IPS-15b (cell line): ENCODE results near the gene NADK.
A peak's percentile ranks its signal among the peaks of the same experiment; 100 is the strongest.

Source experiments
- H3K27me3 ChIP-seq: one replicate; pipeline ENCODE4 v1.6.1; 2013; ENCODE audit warnings: low read length; ENCODE audit not compliant: control insufficient read depth, insufficient read depth
- H3K36me3 ChIP-seq: one replicate; pipeline ENCODE4 v1.6.1; 2013; ENCODE audit warnings: low read length; ENCODE audit not compliant: control insufficient read depth, insufficient read depth
- H3K4me1 ChIP-seq: one replicate; pipeline ENCODE4 v1.6.1; 2013; ENCODE audit warnings: mild to moderate bottlenecking, low read length; ENCODE audit not compliant: control insufficient read depth, insufficient read depth
- H3K4me3 ChIP-seq: one replicate; pipeline ENCODE4 v1.5.1; 2013; ENCODE audit warnings: low read depth, low read length
- H3K9ac ChIP-seq: one replicate; pipeline ENCODE4 v1.6.1; 2013; ENCODE audit warnings: low read depth, mild to moderate bottlenecking, low read length
- H3K9me3 ChIP-seq: one replicate; pipeline ENCODE4 v1.6.1; 2013; ENCODE audit warnings: mild to moderate bottlenecking, low read length; ENCODE audit not compliant: control insufficient read depth, insufficient read depth

Gene NADK

GRCh38 chr1:1758692-1759455 is 19.4 kb downstream of the NADK start:
- peaks cover 65% of the 10 kb centered on the region for H3K36me3 ChIP-seq
- peak overlapping the region; percentile 3 for H3K9ac ChIP-seq
- H3K27me3 ChIP-seq: no peaks in the 10 kb centered on the region
- H3K9me3 ChIP-seq: no peaks in the 10 kb centered on the region
- H3K4me3 ChIP-seq: no peak overlapping the region
- H3K4me1 ChIP-seq: no peaks in the 10 kb centered on the region

DNA sequence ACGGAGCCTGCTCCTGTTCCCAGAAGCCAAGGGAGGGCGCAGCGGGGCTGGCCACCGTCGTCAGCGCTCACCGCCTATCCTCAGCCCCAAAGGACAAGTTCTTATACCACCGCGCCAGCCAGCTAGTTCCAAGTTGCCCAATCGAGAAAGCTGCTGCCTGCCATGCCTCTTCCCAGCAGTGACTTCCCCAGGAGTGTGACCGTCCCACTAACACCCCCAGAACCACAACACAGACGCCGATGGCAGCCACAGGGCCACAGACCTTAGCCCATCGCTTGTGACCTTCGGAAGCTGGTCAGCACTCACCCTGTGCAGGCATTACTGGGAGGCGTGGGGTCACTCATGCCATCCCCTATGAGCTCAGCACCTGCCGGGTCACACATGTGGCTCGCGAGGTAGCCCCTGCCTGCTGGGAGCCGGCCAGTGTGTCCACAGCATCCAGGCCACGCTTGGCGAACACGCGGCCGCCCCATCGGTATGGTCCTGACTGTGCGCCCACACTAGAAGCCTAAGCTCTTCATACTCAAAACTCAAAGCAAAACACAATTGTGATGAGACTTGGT is 20.1 kb downstream of the NADK start:
- H3K9ac ChIP-seq: no peak overlapping the region

DNA sequence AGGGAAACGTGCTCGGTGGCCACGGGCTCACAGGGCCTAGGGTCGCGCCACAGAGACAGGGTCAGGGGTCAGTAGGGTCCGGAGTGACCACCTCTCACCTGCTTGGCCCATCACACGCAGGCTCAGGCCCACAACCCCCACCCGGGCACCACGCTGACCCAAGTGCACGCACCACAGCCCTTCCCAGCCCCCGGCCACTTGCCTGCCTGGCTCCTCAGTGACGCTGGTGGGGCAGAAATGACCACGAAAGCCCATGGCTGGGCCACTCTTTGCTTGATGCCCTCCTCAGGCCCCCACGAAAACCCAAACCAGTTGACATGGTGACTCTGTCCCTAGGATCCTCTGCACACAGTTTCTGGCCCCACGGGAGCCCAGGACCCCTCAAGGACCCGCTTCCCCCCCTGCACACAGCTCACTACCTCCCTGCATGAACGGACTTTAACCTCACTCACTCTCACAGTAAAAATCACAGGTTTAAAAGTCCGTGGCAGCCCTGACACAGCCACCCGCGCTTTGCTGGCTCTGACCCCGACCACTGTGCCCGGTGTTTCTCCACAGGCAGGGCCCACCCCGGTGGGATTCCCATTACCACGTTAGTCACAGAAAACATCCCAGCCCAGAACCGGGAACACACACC is 20.7 kb downstream of the NADK start:
- Histone ChIP-seq H3K9me3 (no peaks in the 10 kb centered on the region), H3K4me1 (no peaks in the 10 kb centered on the region), H3K36me3 (peaks cover 72% of the 10 kb centered on the region), H3K27me3 (no peaks in the 10 kb centered on the region), H3K9ac (no peak overlapping the region), H3K4me3 (no peak overlapping the region)

More for the DNA sequence above, 20.1 kb downstream of the NADK start:
- no peaks in the 10 kb centered on the region for H3K27me3 ChIP-seq
- H3K4me1 ChIP-seq: no peaks in the 10 kb centered on the region
- peaks cover 72% of the 10 kb centered on the region for H3K36me3 ChIP-seq
- H3K9me3 ChIP-seq: no peaks in the 10 kb centered on the region
- no peak overlapping the region for H3K4me3 ChIP-seq

GRCh38 chr1:1756661-1757421 is 21.4 kb downstream of the NADK start:
- Histone ChIP-seq H3K9ac (no peak overlapping the region), H3K4me3 (no peak overlapping the region), H3K9me3 (no peaks in the 10 kb centered on the region), H3K4me1 (no peaks in the 10 kb centered on the region), H3K36me3 (peaks cover 71% of the 10 kb centered on the region), H3K27me3 (no peaks in the 10 kb centered on the region)

GRCh38 chr1:1755852-1756251 is 22.4 kb downstream of the NADK start:
- Histone ChIP-seq H3K9me3 (no peaks in the 10 kb centered on the region), H3K9ac (no peak overlapping the region), H3K4me1 (no peaks in the 10 kb centered on the region), H3K27me3 (no peaks in the 10 kb centered on the region), H3K36me3 (peaks cover 61% of the 10 kb centered on the region), H3K4me3 (no peak overlapping the region)

DNA sequence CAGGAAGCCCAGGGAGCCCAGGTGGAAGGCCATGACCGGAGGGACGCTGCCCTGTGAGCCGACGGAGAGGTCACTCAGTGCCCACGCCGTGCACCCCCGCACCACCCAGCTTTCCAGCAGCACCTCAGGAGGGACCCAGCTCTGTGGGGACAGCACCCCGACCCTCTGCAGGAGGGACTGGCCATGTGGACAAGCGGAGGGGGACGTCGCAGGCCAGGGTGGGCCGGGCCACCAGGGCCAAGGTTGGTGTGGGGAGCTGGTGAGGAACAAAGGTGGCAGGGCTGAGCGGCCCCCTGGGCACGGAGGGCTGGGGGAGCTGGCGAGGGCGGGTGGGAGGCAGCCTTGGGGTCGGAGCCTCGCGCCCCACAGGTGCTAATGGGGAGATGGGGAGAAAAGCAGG is 22.8 kb downstream of the NADK start:
- Histone ChIP-seq H3K36me3 (peaks cover 58% of the 10 kb centered on the region), H3K4me3 (no peak overlapping the region), H3K9ac (no peak overlapping the region), H3K9me3 (no peaks in the 10 kb centered on the region), H3K4me1 (no peaks in the 10 kb centered on the region), H3K27me3 (no peaks in the 10 kb centered on the region)

DNA sequence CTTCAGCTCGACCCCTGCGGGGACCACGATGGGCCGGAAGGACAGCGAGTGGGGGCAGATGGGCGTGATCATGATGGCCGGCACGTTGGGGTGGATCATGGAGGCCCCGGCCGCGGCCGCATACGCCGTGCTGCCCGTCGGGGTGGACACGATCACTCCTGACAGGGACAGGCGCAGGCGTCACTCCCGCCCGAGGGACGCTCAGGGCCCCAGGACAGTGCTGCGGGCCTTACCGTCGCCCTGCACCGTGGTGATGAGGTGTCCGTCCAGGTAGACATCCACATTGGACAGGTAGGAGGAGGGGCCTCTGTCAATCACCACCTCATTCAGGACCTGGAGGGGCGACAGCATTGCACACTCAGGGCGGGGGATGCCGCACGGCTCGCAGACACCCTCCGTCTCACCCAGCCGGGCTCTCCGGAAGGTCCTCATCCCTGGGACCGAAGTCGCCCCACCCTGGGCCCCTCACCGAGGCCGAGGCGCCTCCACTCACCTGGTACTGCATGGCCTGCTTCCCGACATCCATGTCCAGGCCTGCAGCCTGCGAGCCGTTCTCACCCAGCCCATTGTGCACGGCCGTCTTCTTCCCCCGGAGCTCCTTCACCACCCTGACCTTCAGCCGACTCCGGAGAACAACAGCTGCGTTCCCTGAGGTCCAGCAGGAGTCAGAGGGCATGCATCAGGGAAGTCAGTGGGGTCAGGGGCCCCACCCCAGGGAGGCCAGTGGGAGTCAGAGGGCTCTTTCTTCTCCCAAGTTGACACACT is 24.0 kb downstream of the NADK start:
- Histone ChIP-seq H3K9ac (no peak overlapping the region), H3K4me1 (no peaks in the 10 kb centered on the region), H3K36me3 (peaks cover 48% of the 10 kb centered on the region), H3K27me3 (no peaks in the 10 kb centered on the region), H3K4me3 (no peak overlapping the region), H3K9me3 (no peaks in the 10 kb centered on the region)

GRCh38 chr1:1753607-1754005 is 24.7 kb downstream of the NADK start:
- Histone ChIP-seq H3K9ac (no peak overlapping the region), H3K9me3 (no peaks in the 10 kb centered on the region), H3K4me3 (no peak overlapping the region), H3K4me1 (no peaks in the 10 kb centered on the region), H3K36me3 (peaks cover 42% of the 10 kb centered on the region), H3K27me3 (no peaks in the 10 kb centered on the region)

DNA sequence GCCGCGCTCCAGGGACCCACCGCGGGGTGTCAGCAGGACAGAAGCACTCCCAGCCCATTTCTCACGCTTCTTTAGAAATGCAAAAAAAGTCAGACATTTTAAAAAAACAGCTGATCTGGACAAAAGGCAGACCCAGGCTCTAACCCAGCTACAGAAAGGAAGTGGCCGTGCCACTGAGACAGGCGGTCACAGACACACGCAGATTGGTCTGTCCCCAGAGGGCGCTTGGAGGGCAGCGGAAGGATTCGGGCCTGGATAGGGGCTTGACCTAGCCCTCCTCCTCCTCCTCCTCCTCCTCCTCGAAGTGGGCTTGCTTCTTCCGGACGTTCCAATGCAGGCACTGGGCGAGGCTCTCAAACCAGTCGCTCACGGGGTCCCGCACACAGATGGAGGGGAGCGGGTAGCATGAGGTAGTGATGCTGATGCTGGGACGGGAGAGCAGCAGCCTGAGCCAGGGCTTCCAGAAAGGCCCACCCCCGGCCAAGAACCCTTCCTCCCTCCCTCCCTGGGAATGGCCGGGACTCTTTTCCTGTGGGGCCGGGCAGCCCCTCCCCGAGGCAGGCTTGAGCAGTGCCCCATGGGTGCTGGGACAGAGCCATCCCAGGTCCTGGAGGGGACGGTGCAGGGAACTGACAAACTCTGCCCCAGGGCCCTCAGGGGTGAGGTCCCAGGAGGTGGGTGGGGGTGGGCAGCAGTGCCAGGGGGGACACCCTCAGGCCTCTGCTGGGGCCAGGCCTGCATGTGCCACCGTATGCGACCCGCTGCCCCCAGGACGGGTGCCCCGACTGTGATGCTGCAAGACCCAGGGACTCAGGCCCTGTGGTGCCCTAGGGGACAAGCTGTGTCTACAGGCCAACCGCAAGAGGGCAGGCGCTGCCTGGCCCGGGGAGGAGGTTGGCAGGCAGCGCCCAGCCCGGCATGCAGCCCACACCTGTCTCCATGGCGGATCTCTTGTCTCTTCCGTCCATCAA is 25.3 kb downstream of the NADK start:
- no peak overlapping the region for H3K9ac ChIP-seq
- H3K4me1 ChIP-seq: no peaks in the 10 kb centered on the region
- no peaks in the 10 kb centered on the region for H3K9me3 ChIP-seq
- no peak overlapping the region for H3K4me3 ChIP-seq
- H3K36me3 ChIP-seq: peaks cover 35% of the 10 kb centered on the region
- H3K27me3 ChIP-seq: no peaks in the 10 kb centered on the region

DNA sequence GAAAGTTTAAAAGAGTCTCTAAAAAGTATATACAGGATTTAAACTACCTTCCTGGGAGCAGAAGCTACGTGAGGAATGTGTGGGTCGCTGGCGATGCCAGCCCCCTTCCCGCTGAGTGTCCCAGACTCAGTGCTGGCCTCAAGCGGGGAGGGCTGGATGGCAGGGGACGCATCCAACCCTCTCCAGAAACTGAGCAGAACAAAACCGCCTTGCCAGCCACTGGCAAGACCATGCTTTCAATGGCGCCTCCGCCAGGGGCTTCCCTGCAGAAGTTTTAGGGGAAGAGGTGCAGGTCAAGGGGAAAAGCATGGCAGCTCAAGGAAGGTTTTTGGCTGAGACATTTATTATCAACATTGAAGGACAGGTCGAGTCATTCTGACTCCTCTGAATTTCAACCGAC is 26.1 kb downstream of the NADK start:
- Histone ChIP-seq H3K27me3 (no peaks in the 10 kb centered on the region), H3K9ac (no peak overlapping the region), H3K36me3 (peaks cover 35% of the 10 kb centered on the region), H3K4me3 (no peak overlapping the region), H3K4me1 (no peaks in the 10 kb centered on the region), H3K9me3 (no peaks in the 10 kb centered on the region)
